Stimulated activated naive B cell treated with anti-CD40 and anti-IgM and Interleukin-4, amounts not matched to agents 10 μg/mL and 1 μg/mL and 100 μg/mL, for 72 hours (primary cell): ENCODE data around the gene LAMA2.

ENCODE experiments used
- ATAC-seq, 2 donors: fragments of 150-1000 bp; cut with Tn5 transposase; replicated peaks; 2 replicates each; pipeline ENCODE4 v1.10.0; 2021; ENCODE audit warnings: moderate library complexity in 1 of 2
- DNase-seq: peaks from one replicate; pipeline ENCODE4 v3.0.0; 2021
- H3K27ac Mint-ChIP-seq: one replicate; pipeline ENCODE4 v1.8.0; 2022; ENCODE audit warnings: mild to moderate bottlenecking, mixed read lengths
- H3K27me3 Mint-ChIP-seq, 2 donors: one replicate each; pipeline ENCODE4 v1.8.0; 2022; ENCODE audit warnings: mixed read lengths in 2 of 2
- H3K36me3 Mint-ChIP-seq, 2 donors: one replicate each; pipeline ENCODE4 v1.8.0; 2022; ENCODE audit warnings: mixed read lengths in 2 of 2, mild to moderate bottlenecking in 1 of 2
- H3K4me1 Mint-ChIP-seq, 2 donors: one replicate each; pipeline ENCODE4 v1.8.0; 2022; ENCODE audit warnings: mixed read lengths in 2 of 2, mild to moderate bottlenecking in 1 of 2
- H3K4me3 Mint-ChIP-seq, 2 donors: one replicate each; pipeline ENCODE4 v1.8.0; 2022; ENCODE audit warnings: mild to moderate bottlenecking in 2 of 2, mixed read lengths in 2 of 2, moderate library complexity in 1 of 2
- H3K9me3 Mint-ChIP-seq, 2 donors: one replicate each; pipeline ENCODE4 v1.8.0; 2022; ENCODE audit warnings: mixed read lengths in 2 of 2, mild to moderate bottlenecking in 1 of 2

The LAMA2 gene

GRCh38 chr6:128882991-128883611, at the start of gene LAMA2:
Gene LAMA2, plus strand, starts transcription at chr6:128883138. Its CDS starts 108 bp downstream, at chr6:128883246.
- peak within 1 kb of the TSS; percentile 54 to 59 for H3K4me3 Mint-ChIP-seq
- DNase-seq (no peak), ATAC-seq (peak; percentile 59 to 61)
- H3K27ac Mint-ChIP-seq: no peak within 1 kb of the TSS
- no peaks in the 10 kb centered on the region for H3K9me3 Mint-ChIP-seq
- no peaks in the 10 kb centered on the region for H3K36me3 Mint-ChIP-seq
- H3K4me1 Mint-ChIP-seq: peaks cover 3 to 4% of the 10 kb centered on the region in 2 donors
- H3K27me3 Mint-ChIP-seq: peaks cover 5 to 16% of the 10 kb centered on the region in 2 donors

- H3K4me1 Mint-ChIP-seq: no peaks in the 10 kb centered on the region
- no peak overlapping the region for H3K27ac Mint-ChIP-seq
- H3K36me3 Mint-ChIP-seq: no peaks in the 10 kb centered on the region
- no peak overlapping the region for H3K4me3 Mint-ChIP-seq
- ATAC-seq (no peak), DNase-seq (no peak)
- peaks cover 0 to 2% of the 10 kb centered on the region in 2 donors for H3K9me3 Mint-ChIP-seq
- H3K27me3 Mint-ChIP-seq: no peaks in the 10 kb centered on the region
Measured at GRCh38 chr6:128836761-128837160, 46.2 kb upstream of the LAMA2 start.

GRCh38 chr6:128841518-128841917, 41.4 kb upstream of the LAMA2 start:
- no peaks in the 10 kb centered on the region for H3K36me3 Mint-ChIP-seq
- no peak overlapping the region for H3K27ac Mint-ChIP-seq
- no peak for DNase-seq
- H3K4me1 Mint-ChIP-seq: no peaks in the 10 kb centered on the region
- ATAC-seq: no peak
- H3K9me3 Mint-ChIP-seq: no peaks in the 10 kb centered on the region
- H3K27me3 Mint-ChIP-seq: no peaks in the 10 kb centered on the region
- no peak overlapping the region for H3K4me3 Mint-ChIP-seq

- ATAC-seq (no peak), DNase-seq (no peak)
- Mint-ChIP-seq H3K9me3 (no peaks in the 10 kb centered on the region), H3K4me3 (no peak overlapping the region), H3K27me3 (no peaks in the 10 kb centered on the region), H3K4me1 (no peaks in the 10 kb centered on the region), H3K27ac (no peak overlapping the region), H3K36me3 (no peaks in the 10 kb centered on the region)
Measured at GRCh38 chr6:128844598-128844997, 38.3 kb upstream of the LAMA2 start.

- Mint-ChIP-seq H3K9me3 (no peaks in the 10 kb centered on the region), H3K27ac (no peak overlapping the region), H3K36me3 (no peaks in the 10 kb centered on the region), H3K27me3 (no peaks in the 10 kb centered on the region), H3K4me3 (no peak overlapping the region), H3K4me1 (no peaks in the 10 kb centered on the region)
- no peak for DNase-seq
- ATAC-seq: peak in 1 of 2 donors; percentile 21
Measured at GRCh38 chr6:128847431-128848210, 35.3 kb upstream of the LAMA2 start.

GRCh38 chr6:128848212-128848935, 34.6 kb upstream of the LAMA2 start:
- ATAC-seq (no peak), DNase-seq (no peak)

GRCh38 chr6:128855581-128856085, 27.3 kb upstream of the LAMA2 start:
- Mint-ChIP-seq H3K9me3 (peaks cover 1 to 2% of the 10 kb centered on the region in 2 donors), H3K27me3 (no peaks in the 10 kb centered on the region), H3K27ac (no peak overlapping the region), H3K36me3 (no peaks in the 10 kb centered on the region), H3K4me1 (no peaks in the 10 kb centered on the region), H3K4me3 (no peak overlapping the region)
- DNase-seq (no peak), ATAC-seq (no peak)

More at GRCh38 chr6:128848212-128848935, 34.6 kb upstream of the LAMA2 start:
- no peaks in the 10 kb centered on the region for H3K9me3 Mint-ChIP-seq
- no peaks in the 10 kb centered on the region for H3K27me3 Mint-ChIP-seq
- H3K27ac Mint-ChIP-seq: no peak overlapping the region
- no peak overlapping the region for H3K4me3 Mint-ChIP-seq
- H3K36me3 Mint-ChIP-seq: no peaks in the 10 kb centered on the region
- H3K4me1 Mint-ChIP-seq: no peaks in the 10 kb centered on the region

GRCh38 chr6:128857806-128858205, 25.1 kb upstream of the LAMA2 start:
- H3K4me3 Mint-ChIP-seq: no peak overlapping the region
- H3K27me3 Mint-ChIP-seq: no peaks in the 10 kb centered on the region
- H3K9me3 Mint-ChIP-seq: peaks cover 9 to 11% of the 10 kb centered on the region in 2 donors
- no peaks in the 10 kb centered on the region for H3K36me3 Mint-ChIP-seq
- H3K4me1 Mint-ChIP-seq: no peaks in the 10 kb centered on the region
- no peak for DNase-seq
- H3K27ac Mint-ChIP-seq: no peak overlapping the region
- no peak for ATAC-seq

GRCh38 chr6:128860782-128861181, 22.2 kb upstream of the LAMA2 start:
- H3K27me3 Mint-ChIP-seq: no peaks in the 10 kb centered on the region

GRCh38 chr6:128863983-128864382, 19.0 kb upstream of the LAMA2 start:
- DNase-seq (no peak), ATAC-seq (no peak)
- Mint-ChIP-seq H3K27me3 (no peaks in the 10 kb centered on the region), H3K27ac (no peak overlapping the region), H3K4me1 (no peaks in the 10 kb centered on the region), H3K9me3 (peaks cover 9 to 10% of the 10 kb centered on the region in 2 donors), H3K36me3 (no peaks in the 10 kb centered on the region), H3K4me3 (no peak overlapping the region)

More at GRCh38 chr6:128860782-128861181, 22.2 kb upstream of the LAMA2 start:
- DNase-seq (no peak), ATAC-seq (no peak)
- Mint-ChIP-seq H3K9me3 (peaks cover 9 to 11% of the 10 kb centered on the region in 2 donors), H3K4me1 (no peaks in the 10 kb centered on the region), H3K27ac (no peak overlapping the region), H3K36me3 (no peaks in the 10 kb centered on the region), H3K4me3 (no peak overlapping the region)

GRCh38 chr6:128870746-128871145, 12.2 kb upstream of the LAMA2 start:
- Mint-ChIP-seq H3K9me3 (no peaks in the 10 kb centered on the region), H3K4me3 (no peak overlapping the region), H3K27me3 (no peaks in the 10 kb centered on the region), H3K4me1 (no peaks in the 10 kb centered on the region), H3K27ac (no peak overlapping the region), H3K36me3 (no peaks in the 10 kb centered on the region)
- ATAC-seq (no peak), DNase-seq (no peak)

GRCh38 chr6:128874863-128875262, 8.1 kb upstream of the LAMA2 start:
- no peak overlapping the region for H3K4me3 Mint-ChIP-seq

GRCh38 chr6:128882560-128882959, 378 bp upstream of the LAMA2 start:
- DNase-seq (no peak), ATAC-seq (no peak)
- Mint-ChIP-seq H3K9me3 (no peaks in the 10 kb centered on the region), H3K36me3 (no peaks in the 10 kb centered on the region), H3K27me3 (peaks cover 5 to 16% of the 10 kb centered on the region in 2 donors), H3K27ac (no peak overlapping the region), H3K4me3 (no peak overlapping the region), H3K4me1 (peaks cover 3 to 4% of the 10 kb centered on the region in 2 donors)

More at GRCh38 chr6:128874863-128875262, 8.1 kb upstream of the LAMA2 start:
- DNase-seq (no peak), ATAC-seq (no peak)
- H3K27me3 Mint-ChIP-seq: no peaks in the 10 kb centered on the region
- no peaks in the 10 kb centered on the region for H3K36me3 Mint-ChIP-seq
- no peak overlapping the region for H3K27ac Mint-ChIP-seq
- H3K9me3 Mint-ChIP-seq: no peaks in the 10 kb centered on the region
- no peaks in the 10 kb centered on the region for H3K4me1 Mint-ChIP-seq

- H3K9me3 Mint-ChIP-seq: peaks cover 0 to 2% of the 10 kb centered on the region in 2 donors
- DNase-seq (no peak), ATAC-seq (no peak)
- H3K4me1 Mint-ChIP-seq: peaks cover 3 to 4% of the 10 kb centered on the region in 2 donors
- H3K27me3 Mint-ChIP-seq: peaks cover 5 to 16% of the 10 kb centered on the region in 2 donors
- no peak overlapping the region for H3K4me3 Mint-ChIP-seq
- no peak overlapping the region for H3K27ac Mint-ChIP-seq
- no peaks in the 10 kb centered on the region for H3K36me3 Mint-ChIP-seq
Measured at GRCh38 chr6:128883906-128884305, 968 bp downstream of the LAMA2 start.
